GM19240 (cell line): Measurements from ENCODE around the gene GGA1.
A peak's percentile ranks its signal among the peaks of the same experiment; 100 is the strongest.
"Not testable (repeated sequence)": the region's sequence is repeated elsewhere in the genome, so short reads cannot be mapped to it uniquely, and the experiment has no call there.

ENCODE experiments used
- DNase-seq: peaks from one replicate; pipeline ENCODE4 v3.0.0; 2011; ENCODE audit warnings: low spot score; ENCODE audit not compliant: insufficient read length

GGA1 gene

DNA sequence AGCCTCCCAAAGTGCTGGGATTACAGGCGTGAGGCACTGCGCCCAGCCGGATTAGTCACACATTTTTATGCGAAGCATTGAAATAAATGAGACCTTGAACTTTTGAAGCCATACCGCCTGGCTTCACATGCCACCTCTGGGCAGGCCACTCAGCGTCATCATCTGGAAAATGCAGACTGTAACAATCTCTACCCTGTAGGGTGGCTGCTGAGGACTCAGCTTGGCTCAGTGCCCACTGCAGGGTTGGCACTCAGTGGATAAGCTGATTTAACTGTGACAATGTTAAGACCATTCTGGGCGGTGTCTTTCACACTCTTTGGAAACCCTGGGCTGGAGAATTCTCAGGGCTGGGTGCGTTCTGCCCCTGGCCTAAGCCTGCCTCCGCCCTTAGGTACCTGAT is 39.3 kb downstream of the GGA1 start:
- no peak for DNase-seq

DNA sequence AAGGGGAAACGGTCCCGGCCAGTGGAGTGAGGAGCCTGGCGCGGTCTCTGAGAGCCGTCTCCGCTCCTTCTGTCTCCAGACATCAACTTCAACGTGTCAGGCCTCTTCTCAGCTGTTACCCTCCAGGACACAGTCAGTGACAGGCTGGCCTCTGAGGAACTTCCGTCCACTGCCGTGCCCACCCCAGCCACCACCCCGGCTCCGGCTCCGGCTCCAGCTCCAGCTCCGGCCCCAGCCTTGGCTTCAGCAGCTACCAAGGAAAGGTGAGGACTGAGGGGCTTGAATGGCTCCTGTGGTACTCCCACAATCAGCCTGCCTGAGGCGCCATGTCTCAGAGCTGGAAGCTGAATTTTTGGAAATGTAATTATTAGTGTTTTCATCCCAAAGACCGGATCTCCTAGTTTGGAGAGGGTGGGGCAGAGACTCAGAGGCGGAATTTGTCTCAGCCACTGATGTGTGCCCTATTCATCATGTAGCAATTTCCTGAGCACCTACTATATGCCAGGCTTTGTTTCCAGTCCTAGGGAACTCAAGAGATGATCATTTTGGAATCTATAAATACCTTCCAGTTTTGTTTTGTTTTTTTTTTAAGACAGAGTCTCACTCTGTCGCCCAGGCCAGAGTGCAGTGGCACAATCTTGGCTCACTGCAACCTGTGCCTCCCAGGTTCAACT is 42.0 kb downstream of the GGA1 start:
- no peak for DNase-seq

DNA sequence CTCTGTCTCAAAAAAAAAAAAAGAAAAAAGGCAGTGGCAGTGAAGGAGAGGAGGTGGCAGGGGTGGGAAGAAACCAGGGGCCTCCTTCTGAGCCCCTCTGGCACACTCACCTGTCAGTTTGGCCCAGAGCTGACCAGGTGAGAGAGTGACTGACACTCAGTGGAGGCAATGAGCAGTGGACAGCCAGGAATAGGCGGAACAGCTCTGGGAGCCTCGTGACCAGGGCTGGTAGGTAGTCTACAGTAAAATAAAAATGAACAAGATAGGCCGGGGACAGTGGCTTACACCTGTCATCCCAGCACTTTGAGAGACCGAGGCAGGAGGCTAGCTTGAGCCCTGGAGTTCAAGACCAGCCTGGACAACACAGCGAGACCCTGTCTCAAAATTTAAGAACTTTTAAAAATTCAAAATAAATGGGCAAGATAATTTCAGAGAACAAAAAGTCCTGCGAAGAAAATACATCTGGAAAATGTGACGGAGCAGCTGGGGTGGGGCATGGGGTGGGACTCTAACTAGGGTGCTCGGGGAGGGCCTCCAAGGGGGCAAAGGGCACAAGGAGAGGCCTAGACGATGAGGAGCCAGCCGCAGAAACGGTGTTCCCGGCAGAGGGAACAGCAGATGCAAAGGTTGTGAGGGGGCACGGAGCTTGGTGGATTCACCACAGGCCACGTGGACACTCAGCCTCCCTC is 46.1 kb downstream of the GGA1 start:
- DNase-seq, result no peak

GRCh38 chr22:37655252-37655563 is 46.6 kb downstream of the GGA1 start:
- DNase-seq, result no peak

DNA sequence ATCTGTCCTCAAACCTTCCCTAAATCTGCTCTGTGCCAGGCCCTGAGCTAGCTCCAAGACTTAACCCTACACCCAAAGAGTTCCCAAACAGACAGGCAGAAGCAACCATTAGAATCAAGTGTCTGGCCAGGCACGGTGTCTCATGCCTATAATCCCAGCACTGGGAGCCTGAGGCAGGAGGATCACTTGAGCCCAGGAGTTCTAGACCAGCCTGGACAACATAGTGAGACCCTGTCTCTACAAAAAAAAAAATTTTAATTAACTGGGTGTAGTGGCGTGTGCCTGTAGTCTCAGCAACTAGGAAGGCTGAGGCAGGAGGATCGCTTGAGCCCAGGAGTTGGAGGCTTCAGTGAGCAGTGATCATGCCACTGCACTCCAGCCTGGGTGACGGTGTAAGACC is 47.9 kb downstream of the GGA1 start:
- not testable (repeated sequence) for DNase-seq

DNA sequence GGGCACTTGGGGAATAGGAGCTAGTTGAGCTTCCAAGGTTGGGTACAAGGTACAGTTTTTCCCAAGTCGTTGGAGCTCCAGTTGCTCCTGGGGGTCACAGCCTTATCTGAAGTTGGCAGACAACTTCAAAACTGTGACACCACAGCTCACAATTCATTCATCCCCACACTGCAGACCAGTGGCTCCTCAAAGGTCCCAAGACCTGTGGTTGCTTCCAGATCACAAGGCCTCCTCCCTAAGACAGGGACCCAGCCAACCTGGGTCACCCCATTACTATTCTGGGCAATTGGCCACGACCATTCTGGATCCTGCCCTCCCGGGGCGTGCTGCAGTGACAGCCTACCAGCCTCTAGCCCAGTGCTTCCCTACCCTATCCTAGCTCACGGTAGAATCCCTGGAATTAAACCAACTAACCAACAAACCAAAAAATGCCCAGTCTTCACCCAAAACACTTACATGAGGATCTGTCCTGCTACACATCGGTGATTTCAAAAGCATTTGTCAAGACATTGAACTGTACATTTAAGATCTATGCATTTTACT is 49.0 kb downstream of the GGA1 start:
- DNase-seq, result peak; percentile 29

- peak; percentile 100 for DNase-seq
Observed at GRCh38 chr22:37658133-37659065, 49.8 kb downstream of the GGA1 start, which contains the start of gene PDXP. Gene PDXP, plus strand, starts transcription at chr22:37658723. Its CDS starts 60 bp downstream, at chr22:37658783.

DNA sequence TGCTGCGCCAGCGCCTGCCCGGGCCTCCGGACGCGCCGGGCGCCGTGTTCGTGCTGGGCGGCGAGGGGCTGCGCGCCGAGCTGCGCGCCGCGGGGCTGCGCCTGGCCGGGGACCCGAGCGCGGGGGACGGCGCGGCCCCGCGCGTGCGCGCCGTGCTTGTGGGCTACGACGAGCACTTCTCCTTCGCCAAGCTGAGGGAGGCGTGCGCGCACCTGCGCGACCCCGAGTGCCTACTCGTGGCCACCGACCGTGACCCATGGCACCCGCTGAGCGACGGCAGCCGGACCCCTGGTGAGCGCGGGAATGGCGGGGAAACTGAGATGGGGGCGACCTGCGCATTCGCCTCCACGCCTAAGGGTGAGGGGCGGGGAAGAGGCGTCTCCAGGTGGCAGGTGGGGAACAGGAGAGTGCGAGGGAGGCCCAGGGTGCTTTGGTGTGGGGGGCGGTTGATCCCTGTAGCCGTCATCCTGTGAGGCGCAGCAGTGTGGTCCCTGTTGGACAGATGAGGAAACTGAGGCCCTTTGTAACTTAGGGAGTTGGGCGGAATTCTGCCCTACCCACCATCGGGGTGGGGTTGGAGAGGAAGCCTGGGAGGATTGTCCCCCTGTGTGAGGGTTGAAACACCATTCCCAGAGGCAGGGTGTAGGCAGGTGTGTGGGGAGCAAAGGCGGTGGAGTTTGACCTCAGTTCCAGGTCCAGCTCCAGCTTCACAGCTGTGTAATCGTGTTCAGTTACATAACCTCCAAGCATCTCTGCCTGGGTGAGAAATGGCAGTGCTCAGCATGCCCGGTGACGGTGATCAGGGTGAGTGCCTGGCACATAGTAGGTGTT is 50.6 kb downstream of the GGA1 start:
- no peak for DNase-seq

GRCh38 chr22:37659897-37660708 is 51.5 kb downstream of the GGA1 start:
- no peak for DNase-seq

- DNase-seq, result no peak
Observed at GRCh38 chr22:37660709-37661045, 52.0 kb downstream of the GGA1 start.

GRCh38 chr22:37661160-37661924 is 52.7 kb downstream of the GGA1 start:
- DNase-seq, result no peak

DNA sequence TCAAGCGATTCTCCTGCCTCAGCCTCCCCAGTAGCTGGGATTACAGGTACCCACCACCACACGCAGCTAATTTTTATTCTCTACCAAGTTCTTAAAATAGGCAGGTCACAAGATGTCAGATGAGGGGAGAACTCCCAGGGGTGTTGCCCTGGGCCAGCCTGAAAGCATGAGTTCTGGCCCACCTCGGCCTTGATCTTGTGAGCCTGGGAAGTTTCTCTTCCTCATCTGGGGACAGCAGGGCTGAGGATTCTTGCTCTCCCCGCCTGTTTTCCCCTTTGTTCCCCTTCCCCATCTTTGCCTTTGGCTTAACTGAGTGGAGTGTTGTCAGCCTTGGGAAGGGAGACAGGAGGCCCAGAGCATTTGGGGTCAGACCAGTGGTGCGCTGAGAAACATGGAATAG is 53.4 kb downstream of the GGA1 start:
- no peak for DNase-seq

DNA sequence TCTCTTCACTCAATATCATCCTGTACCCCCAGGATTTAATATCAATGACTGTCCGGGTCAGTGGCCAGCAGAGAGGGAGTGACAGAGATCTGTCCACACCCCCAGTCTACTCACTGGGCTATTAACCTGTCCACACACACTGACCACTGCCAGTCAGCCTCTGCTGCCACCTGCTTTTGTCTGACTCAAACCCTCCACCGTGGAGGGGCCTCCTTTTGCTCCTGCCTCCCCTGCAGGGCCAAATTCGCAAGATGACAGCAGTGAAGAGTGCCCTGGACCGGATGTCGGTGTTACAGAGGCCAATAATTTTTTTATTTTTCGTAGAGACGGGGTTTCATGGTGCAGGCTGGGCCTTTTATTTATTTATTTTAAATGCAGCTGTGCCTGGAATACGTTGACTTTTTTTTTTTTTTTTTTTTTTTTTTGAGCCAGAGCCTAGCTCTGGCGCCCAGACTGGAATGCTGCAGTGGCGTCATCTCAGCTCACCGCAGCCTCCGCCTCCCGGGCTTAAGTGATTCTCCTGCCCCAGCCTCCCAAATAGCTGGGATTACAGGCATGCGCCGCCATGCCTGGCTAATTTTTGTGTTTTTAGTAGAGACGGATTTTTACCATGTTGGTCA is 55.0 kb downstream of the GGA1 start:
- DNase-seq, result no peak

- DNase-seq, result no peak
Observed at GRCh38 chr22:37664249-37665101, 55.8 kb downstream of the GGA1 start.

DNA sequence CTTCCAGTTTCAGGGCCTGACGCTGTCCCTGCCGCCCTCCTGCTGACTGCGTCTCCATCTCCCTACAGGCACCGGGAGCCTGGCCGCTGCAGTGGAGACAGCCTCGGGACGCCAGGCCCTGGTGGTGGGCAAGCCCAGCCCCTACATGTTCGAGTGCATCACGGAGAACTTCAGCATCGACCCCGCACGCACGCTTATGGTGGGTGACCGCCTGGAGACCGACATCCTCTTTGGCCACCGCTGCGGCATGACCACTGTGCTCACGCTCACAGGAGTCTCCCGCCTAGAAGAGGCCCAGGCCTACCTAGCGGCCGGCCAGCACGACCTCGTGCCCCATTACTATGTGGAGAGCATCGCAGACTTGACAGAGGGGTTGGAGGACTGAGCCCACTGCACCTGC is 56.9 kb downstream of the GGA1 start:
- no peak for DNase-seq

- DNase-seq, result no peak
Observed at GRCh38 chr22:37669586-37669985, 61.0 kb downstream of the GGA1 start.

DNA sequence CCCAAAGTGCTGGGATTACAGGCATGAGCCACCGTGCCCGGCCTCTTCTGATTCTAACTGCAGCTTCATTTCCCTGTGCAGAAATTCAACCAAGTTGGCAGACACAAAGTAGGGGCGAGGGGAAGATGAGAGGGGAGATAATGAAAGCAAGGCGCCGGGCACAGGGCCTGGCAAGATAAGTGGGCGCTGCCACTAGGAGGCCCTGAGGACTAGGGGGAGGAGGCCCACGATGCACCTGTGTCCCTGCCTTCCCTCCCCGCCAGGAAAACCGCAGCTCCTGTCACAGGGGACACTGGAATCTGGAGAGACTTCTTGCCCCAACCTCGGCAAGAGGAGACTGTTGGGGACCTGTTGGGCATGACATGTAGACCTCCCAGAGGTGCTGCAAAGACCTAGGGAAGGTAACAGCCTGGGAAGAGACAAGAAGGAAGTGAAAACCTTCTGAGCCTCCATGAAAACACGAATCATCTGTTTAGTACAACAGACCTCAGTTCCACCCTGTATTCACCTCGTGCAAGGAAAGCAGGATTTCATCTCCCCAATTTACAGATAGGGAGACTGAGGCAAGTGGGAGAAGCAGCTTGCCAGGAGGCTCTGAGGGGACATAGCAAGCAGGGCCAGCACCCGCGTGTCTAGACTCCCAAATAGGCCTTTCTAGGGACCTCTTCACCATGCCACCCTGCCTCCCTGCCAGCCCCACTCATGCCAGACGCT is 63.7 kb downstream of the GGA1 start:
- no peak for DNase-seq
